GM21619 (cell line): ENCODE results near the gene LYRM4.

Source experiments
- ATAC-seq: cut with Tn5 transposase; IDR thresholded peaks from one replicate; pipeline ENCODE4 v1.9.1; 2021; ENCODE audit not compliant: unreplicated experiment

LYRM4 gene

DNA sequence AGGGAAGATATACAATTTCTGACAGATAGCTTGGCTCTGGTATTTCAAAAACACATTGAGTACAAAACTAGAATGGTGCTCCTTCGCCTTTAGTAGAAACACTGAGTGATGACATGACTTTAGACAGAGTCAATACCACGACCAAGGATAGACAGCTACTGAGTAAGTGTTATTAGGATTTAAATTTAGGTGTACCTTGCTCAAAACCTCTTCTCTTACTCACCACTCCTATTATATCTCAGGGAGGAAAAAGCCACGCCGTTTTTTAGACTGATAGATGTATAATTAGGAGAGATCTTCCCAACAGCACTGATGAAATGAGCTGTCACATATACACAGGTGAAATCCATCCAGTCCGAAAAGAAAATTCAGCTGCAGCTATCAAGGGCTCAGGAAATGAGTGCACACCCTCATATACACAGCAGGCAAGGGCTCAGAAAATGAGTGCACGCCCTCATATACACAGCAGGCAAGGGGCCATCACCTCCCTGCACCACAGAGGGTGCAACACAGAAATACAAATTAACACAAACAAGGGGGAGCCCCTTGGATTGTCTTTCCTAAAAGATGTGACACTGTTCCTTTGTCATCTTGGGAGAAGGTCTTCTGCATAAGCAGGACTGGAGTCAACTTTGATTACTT is 53.7 kb downstream of the LYRM4 start:
- no peak for ATAC-seq

DNA sequence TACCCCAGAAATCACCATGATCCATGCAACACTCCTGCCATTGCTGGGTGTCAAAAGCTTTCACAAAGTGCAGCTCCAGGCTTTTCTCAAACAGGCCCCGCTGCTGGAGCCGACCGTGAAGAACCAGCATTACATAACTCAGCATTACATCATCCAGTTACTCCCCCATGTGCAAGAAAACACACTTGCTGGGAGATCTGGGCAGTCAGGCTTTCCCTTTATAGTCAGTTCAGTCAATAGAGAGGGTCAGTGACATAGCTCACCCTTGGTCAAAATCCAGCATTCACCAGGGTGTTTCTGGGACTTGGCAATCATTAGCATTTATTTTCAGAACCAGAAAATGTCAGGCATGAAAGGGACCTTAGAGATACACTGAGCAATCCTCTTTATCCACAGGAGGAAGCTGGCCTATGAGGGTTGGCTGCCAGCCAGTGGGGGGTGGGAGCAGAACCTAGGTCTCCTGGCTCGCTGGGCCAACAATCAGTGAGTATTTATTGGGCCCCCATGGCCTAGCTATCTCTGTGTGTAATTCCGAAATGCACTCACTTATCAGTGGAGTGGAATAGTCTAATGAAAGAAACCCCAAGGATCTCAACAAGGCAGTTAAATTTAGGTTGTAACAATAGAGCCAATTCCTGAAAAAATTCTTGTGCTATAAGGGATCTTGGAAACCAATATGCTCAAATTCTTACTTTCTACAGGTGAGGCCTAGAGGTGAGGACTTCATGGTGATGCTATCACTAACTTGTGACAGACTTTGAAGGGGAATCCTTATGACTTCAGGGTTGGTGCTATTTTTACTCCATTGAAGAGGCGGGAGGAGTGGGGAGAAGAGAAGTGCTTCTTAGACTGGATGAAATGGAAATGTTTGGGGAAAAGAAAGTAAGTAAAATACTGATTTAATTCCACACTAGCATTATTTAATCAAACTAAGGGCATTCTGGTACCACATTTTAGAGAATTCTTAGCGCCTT is 54.6 kb downstream of the LYRM4 start:
- no peak for ATAC-seq

DNA sequence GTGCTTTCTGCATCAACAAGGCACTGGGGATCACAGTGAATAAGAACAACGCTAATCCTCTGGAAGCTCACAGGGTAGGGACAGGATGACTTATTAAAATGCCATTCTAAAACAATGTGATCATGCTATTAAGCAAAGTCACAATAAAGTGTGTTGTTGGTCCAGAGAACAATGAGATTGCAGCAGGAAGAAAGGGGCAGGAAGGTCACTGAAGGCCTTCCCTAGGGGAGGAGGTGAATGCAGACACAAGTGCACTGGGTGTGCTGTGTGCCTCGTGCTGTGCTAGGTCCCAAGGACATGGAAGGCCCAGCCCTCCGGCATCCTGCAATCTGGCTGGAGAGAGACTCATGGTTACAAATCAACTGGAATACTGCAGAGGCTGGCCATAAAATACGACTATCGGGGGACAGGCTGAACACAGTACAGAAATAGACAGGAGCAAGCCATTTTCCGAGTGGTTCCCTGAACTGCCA is 55.7 kb downstream of the LYRM4 start:
- ATAC-seq = no peak

DNA sequence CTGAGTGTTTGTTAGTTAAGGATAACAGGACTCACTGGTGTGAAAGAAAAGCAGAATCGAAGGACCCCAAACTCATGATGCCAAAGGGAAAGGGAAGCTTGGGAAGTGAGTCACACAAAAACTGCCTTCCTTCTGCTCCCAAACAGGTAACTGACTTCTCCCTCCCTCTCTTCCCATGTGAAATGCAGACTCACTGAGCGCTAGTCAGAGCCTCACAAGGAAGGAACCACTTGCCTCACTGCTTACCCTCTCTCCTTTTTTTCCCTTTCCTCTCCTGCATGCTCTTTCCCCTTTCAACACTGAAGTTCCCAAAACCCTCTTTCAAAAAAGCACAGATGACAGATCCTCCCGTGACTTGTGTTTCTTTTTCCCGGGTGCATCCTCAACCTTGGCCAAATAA is 56.4 kb downstream of the LYRM4 start:
- no peak for ATAC-seq

DNA sequence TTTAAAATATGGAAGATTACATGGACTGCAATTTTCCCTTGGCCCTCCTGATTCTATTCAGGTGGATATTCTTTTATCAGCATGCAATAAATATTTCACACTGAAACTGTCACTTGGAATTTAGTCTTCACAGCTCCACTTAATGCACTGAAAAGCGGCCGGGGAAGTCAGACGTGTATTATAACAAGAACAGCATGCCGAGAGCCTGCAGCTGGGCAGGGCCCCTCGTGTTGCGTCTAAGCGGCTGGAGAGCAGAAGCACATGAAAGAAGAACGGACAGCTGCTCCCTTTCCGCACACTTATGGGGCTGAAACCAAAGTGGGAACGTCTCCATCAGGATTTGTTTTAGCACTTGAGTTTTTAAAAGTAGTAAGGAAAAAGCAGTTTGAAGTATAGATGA is 57.2 kb downstream of the LYRM4 start:
- no peak for ATAC-seq

DNA sequence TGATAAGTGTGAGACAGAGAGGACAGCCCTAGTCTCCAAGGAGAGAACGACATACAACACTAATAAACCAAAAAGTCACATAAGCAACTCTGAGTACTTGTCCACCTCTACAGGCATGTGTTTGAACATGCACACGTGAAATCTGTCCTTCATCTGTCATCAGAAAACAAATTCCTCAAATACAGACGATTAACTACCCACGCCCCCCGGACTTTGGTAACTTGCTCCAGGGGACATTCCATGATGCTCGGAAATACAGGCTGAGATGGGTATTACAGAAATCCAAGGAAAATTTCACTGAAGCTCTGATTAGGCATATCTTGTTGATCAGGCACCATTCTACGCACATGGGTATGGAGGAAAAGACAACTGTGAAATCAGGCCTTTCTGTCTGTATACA is 57.8 kb downstream of the LYRM4 start:
- ATAC-seq = no peak

DNA sequence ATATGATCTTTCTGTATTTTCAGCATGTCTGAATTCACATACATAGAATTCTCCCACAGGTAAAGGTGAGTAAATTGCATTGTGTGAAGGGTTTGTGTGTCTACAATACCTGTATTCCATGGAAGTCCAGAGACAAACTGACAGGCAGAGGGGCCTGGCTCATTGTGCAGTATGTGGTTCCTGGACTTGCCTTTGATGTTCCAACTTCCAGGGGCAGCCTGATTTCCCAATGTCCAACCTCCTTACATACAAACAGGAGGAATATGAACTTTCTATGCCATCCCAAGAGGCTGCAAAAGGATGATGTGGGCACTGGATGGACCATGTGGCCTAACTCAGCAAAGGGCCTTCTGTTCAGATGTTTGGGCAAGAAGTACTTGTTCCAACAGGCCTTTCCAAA is 58.5 kb downstream of the LYRM4 start:
- ATAC-seq = no peak

DNA sequence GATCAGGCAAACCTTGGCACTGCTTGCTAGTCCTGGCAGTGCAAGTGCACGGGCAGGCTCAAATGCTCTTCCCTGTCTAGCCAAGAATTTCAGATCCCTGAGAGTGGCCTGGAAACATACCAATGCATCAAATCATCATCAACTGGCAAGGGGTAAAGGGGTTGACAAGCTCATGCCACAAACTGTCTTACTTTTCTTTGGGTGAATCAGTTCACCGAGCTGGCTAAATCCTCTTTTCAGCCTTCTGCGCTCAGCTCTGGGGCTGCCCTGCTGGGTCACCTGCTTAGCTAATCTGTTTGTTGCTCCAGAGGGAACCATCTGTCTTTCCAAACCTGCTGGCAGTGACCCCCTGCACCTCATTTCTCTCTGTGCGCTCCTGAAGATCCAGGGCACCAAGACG is 59.5 kb downstream of the LYRM4 start:
- ATAC-seq = no peak

DNA sequence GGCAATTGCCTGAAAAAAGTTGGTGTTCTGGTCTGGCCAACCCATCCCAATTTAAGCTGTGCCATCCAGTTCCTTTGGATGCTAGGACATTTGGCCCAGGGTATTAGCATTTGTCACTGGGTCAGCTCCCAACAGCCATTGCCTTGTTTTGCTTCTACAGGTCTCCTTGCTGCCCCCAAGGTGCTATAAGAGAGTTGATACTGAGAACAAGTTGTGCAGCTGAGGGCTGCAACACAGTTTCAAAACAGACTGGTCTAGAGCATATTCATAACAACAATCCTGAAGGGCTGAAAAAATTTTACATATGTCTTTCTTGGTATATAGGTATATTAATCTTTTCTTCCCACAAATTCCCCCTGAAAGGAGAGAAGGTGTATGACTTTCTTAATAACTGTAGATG is 61.0 kb downstream of the LYRM4 start:
- no peak for ATAC-seq

DNA sequence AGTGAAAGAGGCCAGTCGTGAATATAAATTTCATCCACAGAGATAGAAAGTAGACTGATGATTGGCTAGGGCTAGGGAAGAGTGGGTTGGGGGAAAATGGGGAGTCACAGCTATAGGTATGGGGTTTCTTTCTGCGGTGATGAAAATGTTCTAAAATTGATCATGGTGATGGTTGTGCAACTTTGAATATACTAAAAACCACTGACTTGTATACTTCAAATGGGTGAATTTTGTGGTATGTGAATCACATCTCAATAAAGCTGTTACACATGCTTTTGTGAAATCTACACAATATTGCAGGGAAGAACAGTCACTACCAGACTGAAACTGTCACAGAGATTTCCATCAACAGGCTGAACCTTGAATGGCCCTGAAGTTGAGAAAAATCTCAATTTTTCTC is 61.5 kb downstream of the LYRM4 start:
- ATAC-seq = no peak

DNA sequence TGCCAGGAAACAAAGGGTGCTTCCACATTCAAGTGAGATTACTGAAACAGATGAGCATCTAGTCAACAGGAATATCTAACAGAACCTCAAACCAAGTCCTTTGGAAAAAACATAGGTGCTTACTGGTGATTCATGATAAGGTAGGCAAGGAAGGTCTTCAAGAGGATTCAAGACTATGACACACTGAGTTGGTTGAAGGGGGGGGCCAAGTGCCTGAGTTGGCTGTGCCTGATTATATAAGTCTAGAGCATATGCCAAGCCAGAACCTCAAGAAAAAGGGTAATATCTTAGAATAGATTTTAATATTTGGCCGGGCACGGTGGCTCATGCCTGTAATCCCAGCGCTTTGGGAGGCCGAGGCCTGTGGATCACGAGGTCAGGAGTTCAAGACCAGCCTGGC is 63.7 kb downstream of the LYRM4 start:
- ATAC-seq = no peak

DNA sequence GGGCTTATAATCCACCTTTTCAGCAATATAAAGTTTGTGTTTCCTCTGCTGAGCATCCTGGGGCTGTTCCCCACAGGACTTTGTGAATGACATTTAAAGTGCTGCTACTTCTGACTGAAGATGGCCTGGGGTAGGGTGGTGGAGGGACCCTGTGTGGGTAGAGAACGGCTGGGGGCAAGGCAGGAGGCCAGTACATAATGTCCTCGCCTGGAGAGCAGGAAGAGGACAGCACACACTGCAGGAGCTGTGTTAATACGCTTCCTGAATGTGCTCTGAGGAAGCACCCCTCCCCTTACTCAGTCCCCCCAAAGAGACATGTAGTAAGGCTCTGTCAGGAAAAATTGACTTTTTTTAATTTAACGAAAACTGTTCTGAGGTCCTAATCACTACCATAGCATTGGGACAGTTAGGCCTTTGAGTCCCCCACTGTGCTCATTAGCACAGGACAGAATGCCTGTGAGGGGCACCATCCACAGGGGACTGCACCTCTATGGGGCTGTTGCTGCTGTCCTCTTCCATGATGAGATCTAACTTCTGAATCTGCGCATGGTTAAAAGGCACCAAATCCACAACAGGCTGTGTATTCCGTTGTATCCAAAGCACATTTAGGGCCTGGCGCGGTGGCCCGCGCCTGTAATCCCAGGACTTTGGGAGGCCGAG is 68.5 kb downstream of the LYRM4 start:
- ATAC-seq = no peak

DNA sequence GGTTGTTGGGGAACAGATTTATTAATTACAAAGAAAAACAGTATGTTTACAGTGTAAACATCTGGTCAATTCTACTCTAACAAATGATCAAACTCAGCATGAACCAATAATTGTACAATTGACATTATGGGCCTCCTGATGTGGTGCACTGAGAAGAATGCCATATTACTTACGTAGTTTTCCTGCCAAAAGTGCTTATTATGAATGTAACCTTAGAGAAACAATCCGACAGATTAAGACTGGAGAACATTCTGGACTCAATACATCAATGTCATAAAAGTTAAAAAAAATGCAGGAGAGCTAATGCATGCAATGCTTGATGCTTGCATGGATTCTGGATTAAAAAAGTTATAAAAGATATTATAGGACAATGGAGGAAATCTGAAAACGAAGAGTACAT is 69.0 kb downstream of the LYRM4 start:
- no peak for ATAC-seq

DNA sequence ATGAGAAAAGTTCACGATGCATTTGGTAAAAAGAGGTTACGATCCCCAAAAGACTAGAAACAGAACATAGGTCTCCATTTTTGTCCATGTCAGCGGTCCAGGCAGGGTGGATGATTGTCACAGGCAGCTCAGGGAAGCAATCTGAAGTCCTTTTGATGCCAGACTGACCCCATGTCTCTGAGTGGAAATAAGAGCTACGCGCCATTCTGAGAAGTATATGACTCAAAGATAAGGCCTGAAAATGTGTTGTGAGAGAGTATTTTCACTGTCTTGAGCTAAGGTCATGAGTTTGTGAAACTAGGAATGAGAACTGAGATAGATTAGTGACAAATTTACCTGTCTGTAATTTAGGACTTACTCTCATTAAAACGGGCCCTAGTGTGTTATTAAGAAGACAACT is 69.5 kb downstream of the LYRM4 start:
- ATAC-seq = peak; percentile 65

DNA sequence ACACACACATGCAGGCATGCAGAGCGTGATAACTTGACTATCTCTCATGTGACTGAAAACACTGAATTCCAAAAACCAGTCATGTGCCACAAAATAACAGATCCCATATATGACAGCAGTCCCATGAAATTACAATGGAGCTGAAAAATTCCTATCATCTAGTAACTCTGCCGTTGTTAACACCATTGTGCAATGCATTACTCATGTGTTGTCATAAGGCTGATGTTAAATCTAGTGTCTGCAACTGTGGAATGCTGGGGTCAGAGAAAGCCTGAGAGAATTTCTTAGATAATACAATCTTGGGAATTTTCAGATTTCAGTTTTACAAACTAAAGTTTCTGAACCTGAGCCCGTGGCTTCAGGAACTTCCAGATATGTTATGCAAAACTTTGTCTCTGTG is 70.2 kb downstream of the LYRM4 start:
- ATAC-seq = no peak

DNA sequence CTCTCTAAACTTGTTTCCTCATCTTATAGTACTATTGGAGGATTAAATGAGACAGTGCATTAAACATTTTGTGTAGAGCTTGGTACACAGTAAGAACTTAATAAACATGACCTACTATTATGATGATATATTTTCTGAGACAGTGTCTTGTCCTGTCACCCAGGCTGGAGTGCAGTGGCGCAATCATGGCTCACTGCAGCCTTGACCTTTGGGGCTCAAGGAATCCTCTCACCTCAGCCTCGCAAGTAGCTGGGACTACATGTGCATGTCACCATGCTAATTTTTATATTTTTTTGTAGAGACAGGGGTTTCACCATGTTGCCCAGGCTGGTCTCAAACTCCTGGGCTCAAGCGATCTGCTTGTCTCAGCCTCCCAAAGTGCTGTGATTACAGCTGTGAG is 72.1 kb downstream of the LYRM4 start:
- ATAC-seq = no peak

DNA sequence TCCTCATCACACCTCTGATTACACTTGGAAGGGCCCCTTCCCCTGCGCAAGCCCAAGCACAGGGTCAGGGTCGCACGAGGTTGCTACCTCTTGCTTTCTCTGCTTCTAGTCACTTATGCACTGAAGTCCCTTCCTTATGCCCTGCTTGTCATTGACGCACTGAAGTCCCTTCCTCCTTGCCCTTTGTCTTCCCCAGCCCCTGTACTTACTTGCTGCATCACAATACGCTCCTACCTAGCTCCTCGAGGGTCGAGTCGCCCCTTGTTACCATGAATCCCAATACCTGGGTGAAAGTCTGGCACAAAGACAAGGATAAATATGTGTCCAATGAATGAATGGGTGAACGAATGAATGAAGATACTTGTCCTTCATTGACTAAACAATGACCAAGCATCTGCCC is 75.9 kb downstream of the LYRM4 start:
- no peak for ATAC-seq

DNA sequence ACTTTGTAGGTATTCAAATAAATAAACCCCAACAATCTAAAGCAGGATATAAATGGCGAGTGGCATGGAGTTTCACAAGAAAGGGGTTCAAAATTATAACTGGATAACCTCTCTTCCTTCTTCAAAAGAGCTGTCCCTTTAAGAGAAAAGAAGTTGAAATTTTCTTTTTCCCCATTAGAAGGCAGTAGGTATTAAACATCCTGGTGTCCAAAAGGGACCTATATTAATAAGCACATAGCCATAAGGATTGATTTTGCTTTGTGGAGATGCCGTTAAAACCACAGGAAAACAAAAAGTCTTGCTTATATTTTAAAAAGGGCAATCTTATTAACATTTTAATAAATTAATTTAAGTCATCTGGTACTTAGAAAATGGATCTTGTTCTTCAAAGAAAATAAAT is 76.5 kb downstream of the LYRM4 start:
- ATAC-seq = no peak

DNA sequence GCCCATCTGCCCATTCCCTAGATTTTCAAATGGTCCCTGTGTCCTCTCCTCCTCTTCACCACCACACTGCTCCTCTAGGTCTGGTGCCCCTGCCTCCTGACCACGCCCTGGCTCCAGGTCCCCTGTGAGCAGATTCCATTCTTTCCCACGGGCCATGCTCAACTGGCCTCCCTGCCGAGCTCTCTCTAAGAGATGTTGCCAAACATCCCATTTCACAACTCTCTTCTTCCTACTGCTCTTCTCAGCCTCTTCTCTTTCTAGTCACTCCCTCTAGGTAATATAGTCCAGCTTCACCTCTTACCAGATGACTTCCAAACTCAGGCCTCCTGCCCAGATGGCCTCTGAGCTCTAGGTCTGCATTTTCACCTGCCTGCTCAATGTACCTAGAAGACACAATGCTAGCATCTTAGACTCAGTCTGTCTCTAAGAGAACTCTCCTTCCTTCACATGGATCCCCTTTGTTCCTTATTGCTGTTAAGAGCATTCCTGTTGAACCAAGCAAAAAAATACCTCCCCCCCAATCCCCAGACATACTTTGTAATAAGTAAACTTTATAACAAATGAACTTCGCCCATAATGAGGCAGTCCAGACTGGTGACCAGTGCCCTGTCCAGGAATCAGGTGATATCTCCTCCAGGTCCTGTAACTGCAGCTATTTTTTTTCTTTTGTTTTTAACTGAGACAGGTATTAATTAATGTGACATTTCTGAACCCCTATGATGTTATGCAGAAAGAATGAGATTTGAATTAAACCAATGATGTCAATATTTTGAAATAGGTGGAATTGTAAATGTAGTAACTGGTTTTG is 79.0 kb downstream of the LYRM4 start:
- ATAC-seq = no peak

DNA sequence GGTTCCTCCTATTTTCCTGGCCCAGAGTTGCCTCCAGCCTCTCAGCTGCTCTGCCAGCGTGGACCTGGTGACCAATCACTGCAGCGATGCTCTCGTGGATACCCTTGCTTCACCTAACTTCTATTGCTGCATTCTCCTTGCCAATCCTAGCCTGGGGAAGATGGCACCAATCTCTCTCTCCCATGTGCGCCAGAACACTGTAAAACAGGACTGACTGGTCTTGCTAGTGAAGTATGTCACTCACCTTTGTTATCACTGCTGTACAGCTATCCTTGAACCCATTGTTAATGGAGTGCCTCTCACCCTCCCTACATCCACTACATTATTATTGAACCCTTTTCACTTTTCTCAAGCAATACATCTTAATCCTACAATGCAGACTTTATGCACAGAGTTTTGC is 80.1 kb downstream of the LYRM4 start:
- ATAC-seq = no peak

DNA sequence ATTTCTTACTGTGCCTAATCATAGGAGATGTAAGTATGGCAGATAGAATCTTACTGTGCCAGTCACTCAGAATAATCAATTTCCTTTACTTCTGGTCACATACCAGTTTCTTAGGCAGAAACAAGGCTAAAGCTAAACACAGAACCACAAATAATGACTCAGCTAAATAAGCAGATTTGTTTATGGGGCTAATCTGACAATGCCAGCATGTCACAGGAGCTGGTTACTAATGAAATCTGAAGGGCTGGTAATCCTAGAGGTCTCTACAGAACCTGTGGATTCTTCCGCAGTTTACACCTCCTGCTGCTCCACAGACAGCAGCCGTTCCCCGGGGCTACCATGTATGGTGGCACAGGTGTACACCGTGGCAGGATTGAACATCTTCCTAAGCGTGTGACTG is 80.8 kb downstream of the LYRM4 start:
- no peak for ATAC-seq
